GM18519 (cell line): ENCODE results near the gene HDHD2.
"Not testable (repeated sequence)": the region's sequence is repeated elsewhere in the genome, so short reads cannot be mapped to it uniquely, and the experiment has no call there.

Source experiments
- ATAC-seq: cut with Tn5 transposase; IDR thresholded peaks from one replicate; pipeline ENCODE4 v1.9.1; 2021; ENCODE audit warnings: mild to moderate bottlenecking, moderate library complexity; ENCODE audit not compliant: unreplicated experiment, low FRiP score

The HDHD2 gene, protein sequence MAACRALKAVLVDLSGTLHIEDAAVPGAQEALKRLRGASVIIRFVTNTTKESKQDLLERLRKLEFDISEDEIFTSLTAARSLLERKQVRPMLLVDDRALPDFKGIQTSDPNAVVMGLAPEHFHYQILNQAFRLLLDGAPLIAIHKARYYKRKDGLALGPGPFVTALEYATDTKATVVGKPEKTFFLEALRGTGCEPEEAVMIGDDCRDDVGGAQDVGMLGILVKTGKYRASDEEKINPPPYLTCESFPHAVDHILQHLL

DNA sequence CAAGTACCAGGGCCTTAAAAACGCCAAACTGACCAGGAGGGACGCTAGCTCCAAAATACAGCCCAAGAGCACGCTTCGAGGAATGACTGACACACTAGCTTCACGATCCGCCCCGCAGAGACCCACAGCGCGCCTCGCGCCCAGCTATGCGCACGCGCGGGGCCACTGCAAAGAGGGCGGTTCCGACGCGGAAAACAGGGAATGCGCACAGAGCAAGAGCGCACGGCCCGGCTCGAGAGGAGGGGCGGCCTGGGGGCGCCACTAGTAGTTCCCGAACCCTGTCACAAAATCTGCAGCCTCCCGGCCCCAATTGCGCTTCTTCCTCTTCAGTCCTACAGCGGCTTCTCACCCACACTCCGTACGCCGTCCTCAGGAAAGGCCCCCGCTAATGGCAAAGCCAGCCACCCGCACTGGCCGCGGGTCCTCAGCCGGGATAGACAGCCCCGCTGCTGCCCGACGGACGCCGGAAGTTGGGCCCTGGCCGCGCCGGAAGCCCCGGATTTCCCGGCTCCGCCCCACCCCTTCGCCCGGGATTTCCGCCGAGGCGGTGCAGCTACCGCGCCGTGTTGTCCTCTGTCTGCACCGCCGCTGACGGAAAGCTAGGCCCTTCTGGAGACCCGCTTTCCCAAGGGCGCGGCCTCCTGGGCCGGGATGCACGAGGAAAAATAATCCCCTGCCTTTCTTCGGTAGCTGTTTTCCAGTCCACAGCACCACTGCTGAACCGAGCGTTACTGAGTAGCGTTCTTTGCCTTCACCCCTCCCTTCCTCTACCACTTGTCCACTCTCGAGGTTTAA is at the start of gene HDHD2:
Gene HDHD2, minus strand, starts transcription at position 472 of the 795 bp plus-strand sequence. CDS start 14,061 bp downstream, outside the sequence.
- peak; percentile 74 for ATAC-seq

DNA sequence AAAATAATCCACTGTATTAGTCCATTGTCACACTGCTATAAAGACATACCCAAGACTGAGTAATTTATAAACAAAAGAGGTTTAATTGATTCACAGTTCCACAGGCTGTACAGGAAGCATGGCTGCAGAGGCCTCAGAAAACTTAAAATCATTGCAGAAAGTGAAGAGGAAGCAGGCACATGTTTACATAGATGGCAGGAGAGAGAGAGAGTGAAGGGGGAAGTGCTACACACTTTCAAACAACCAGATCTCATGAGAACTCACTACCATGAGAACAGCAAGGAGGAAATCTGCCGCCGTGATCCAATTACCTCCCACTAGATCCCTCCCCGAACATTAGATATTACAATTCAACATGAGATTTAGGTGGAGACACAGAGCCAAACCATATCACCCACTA is 45.7 kb upstream of the HDHD2 start:
- not testable (repeated sequence) for ATAC-seq

DNA sequence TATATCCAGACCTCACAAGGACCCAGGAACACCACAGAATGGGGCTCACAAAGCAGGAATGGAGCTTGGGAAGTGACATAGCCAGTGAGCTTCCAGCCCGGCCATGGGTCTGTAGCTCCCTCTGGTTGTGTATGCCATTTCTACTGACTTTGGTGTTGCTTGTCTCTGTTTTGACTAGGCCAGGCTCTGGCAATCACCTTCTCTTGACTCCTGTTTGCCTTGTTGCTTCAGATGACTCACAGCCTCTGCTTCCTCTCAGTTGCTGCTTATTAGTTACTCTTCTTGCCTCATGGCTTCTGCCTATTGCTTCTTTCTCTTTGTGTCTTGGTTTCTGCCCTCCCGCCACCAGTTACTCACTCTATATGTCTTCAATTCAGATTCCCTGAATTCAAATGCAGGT is 41.7 kb upstream of the HDHD2 start:
- no peak for ATAC-seq

DNA sequence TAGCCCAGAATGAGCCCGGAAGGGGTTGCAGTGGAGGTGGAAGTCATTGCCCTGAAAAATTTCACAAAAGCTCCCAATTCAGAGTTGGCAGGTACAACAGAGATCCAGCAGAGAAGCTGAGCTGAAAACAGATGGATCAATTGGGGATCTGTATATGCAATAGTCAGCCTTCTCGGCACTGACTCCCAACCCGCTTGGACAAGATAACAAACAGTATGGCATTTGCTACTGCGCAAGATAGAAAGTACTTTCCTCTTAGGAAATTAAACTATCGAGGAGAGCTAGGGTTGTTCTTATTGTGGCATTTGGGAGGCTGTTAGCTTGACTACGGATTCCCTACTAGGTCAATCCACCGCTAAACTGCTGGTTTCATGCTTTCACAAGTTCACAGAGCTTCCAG is 37.4 kb upstream of the HDHD2 start:
- ATAC-seq, result no peak

DNA sequence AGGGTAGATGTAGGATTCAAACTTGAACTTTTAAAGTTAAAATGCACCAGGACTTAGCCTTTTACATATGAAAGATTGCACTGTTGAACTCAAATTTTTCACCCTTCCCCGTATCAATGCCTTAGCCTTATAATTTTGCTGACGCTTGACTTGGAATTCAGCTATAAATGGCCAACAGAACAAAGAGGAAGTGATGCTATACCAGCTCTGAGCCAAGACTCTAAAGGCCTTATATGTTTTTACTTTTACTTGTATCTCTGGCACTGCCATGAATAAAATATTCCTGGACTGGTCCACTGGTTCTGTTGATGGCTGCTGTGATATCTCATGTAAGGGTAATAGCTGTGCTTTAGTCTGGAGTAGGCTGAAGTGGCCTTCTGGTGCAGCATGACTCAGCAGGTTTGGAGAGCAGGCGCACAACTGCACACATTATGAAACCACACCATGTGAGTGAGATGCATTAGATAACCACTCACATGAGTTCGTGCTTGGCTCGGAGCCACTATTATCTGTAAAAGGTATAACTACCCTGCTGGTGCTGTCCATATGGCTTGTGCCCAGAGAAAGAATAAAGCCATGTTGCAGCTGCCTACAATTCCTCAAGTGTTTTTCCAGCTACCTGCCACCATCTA is 34.2 kb upstream of the HDHD2 start:
- ATAC-seq, result no peak

DNA sequence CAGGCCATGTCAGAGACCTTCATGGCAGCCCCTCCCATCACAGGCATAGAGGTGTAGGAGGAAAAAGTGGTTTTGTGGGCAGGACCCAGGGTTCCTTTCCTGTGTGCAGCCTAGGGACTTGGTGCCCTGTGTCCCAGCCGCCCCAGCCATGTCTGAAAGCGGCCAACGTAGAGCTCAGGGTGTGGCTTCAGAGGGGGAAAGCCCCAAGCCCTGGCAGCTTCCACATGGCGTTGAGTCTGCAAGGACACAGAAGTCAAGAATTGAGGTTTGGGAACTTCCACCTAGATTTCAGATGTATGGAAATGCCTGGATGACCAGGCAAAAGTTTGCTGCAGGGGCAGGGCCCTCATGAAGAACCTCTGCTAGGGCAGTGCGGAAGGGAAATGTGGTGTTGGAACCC is 31.9 kb upstream of the HDHD2 start:
- ATAC-seq, result not testable (repeated sequence)

DNA sequence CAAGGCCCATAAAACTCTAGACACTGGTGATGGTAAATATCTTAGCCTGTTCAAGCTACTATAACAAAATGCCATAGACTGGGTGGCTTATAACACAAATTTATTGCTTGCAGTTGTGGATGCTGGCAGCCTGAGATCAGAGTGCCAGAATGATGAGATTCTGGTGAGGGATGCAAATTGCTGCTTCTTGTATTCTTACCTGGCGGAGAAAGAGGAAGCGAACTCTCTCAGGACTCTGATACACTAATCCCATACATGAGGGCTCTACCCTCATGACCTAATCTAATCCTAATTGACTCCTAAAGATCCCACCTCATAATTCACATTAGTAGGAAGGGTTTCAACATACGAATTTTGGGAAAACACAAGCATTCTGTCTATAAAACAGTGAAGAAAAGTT is 30.5 kb upstream of the HDHD2 start:
- ATAC-seq, result no peak

DNA sequence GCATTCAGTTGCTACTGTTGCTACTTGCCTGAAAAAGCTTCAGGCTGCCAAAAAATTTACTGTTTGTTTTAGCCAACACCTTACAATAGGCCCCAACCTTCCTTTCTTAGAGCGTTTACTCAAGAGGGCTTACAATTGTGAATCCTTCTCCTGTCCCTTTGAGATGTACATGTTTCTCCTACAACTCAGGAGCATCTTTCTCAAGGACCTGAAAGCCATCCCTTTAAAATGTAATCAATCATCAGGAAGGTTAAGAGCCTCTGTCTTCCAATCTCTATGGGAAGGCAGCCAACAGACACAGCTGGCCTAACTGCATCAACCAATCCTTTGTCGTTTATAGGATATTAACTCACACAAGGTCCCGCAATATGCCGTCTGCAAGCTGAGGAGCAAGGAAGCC is 29.2 kb upstream of the HDHD2 start:
- ATAC-seq, result no peak

DNA sequence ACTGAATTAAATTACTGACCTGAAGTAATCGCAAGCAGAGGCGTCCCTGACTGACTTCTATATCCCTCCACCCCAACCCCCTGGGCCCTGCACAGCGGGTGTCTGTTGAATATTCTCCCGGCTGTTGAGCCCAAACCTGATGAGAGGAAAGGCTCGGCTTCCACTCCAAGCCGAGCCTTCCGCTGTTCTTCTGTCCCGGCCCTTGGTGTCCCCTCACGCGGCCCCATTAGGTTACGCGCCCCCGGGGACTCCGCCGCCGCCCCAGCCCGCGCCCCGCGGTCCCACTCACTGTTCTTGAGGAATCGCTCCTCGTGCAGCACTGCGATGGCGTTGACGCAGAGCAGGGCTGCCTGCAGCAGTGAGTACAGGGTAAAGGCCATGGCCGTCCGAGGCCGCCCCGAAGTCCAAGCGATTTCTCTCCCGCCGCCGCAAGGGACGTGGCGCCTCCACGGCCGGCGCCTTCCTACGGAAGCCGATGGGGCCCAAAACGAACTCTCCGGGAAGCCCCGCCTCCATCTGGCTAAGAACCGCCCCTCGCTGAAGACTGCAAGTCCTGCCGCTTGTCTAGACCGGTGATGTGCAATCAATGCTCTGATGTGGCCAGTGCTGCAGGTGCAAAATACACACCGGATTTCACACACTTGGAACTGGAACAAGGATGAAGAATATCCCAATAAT is 25.7 kb upstream of the HDHD2 start, which contains the start of gene IER3IP1:
Gene IER3IP1, minus strand, starts transcription at position 467 of the 678 bp plus-strand sequence. Its CDS starts 87 bp downstream, at position 380.
- peak; percentile 55 for ATAC-seq

DNA sequence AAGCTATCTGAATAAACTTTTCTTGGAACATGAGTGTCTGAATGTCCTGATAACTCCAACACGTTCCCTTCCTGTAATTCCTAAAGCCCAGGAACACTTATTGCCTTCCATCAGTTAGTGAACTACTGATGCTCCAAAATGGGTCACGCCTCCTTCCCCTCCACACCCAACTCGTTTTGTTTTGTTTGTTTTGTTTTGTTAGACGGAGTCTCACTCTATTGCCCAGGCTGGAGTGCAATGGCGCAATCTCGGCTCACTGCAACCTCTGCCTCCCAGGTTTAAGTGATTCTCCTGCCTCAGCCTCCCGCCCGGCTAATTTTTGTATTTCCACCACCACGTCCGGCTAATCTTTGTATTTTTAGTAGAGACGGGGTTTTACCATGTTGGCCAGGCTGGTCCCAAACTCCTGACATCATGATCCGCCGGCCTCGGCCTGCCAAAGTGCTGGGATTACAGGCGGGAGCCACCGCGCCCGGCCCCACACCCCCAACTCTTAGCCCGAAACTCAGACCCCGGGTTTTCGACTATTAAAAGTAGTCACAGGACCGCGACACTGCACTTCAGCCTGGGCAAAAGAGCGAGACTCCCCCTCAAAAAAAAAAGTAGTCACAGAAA is 25.1 kb upstream of the HDHD2 start:
- no peak for ATAC-seq

DNA sequence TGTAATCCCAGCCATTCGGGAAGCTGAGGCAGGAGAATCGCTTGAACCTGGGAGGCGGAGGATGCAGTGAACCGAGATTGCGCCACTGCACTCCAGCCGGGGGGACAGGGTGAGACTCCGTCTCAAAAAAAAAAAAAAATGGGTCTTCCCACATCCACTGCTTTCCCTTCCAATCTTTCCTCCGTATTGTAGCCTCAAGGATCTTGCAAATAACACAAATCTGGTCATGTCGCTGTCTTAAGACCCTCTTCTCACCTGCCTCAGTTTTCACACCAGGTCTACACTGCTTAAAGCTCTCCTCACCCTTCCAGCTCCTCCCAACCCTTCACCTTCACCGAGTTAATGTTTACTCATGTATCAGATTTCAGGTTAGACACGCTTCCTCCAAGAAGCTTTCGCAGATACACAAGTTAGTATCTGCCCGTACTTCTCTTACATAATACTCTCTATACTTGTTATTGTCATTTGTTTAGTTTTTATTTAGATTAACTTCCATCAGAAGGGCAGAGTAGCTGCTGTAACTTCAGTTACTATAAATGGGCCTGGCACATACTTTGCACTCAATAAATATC is 24.3 kb upstream of the HDHD2 start:
- no peak for ATAC-seq

DNA sequence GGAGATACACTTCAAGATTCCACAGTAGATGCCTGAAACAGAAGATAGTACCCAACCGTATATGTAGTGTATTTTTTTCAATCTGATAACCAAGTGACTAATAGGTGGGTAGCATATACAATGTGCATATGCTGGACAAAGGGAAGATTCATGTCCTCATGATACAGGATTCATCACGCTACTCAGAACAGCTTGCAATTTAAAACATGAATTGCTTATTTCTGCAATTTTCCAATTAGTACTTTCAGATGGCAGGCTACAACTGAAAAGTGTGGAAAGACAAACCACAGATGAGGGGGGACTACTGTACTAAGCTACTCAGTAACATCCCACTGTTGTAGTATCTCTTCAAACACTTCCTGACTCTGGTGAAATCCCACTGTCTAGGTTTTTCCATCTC is 22.2 kb upstream of the HDHD2 start:
- no peak for ATAC-seq

DNA sequence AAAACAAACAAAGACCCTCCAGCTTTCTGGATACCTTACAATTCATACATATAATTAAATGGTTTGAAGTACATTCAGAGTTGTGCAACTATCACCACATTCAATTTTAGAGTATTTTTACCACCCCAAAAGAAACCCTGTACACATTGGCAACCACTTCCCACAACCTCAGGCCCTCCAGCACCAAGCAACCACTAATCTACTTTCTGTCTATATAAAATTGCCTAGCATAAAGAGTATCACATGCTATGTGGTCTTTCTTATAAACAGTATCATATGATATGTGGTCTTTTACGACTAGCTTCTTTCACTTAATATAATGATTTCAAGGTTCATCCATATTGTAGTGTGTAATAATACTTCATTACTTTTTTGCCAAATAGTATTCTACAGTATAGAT is 18.6 kb upstream of the HDHD2 start:
- no peak for ATAC-seq

DNA sequence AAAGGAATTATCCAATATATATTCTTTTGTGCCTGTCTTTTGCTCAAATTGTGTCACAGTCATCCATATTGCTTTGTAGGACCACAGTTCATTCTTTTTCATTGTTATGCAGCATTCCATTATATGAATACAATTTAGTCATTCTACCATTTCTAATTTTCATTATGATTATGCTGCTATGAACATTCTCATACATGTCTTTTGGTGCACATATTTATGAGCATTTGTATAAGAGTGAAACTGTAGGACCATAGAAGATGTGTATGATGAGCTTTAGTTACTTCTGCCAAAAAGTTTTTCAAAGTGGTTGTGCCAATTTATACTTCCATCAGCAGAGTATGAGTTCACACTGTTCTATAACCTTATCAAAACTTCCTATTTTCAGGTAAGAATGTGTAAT is 18.2 kb upstream of the HDHD2 start:
- ATAC-seq, result no peak

DNA sequence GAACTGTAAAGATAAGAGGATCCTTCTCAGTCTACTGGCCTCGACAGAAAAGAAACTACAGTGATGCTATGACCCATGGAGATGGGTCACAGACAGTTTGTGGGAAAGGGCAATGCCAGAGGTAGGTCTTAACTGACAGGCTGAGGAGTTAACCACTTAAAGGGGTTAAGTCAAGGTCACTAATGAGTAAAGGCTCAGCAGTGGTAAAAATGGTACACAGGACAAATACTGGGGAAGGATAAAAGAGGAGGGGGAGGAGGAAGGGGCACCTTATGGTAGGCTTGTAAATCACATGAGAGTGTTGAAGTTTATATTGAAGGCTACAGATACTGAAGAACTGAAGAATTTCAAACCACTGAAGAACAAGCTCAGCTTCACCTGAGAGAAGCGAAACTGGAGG is 16.0 kb upstream of the HDHD2 start:
- no peak for ATAC-seq

DNA sequence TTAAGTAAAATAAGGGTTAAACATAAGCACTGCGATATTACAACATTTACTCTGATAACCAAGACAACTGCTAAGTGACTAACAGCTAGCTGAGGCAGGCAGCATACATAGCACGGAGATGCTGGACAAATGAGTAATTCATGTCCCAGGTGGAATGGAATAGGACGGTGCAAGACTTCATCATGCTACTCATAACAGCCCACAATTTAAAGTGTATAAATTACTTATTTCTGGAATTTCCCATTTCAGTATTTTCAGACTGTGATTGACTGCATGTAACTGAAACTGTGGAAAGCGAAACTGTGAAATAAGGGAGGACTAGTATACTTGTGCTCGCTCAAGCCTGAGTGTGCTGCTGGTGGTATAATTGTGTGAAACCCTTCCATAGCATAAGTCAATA is 12.9 kb upstream of the HDHD2 start:
- ATAC-seq, result peak; percentile 71

DNA sequence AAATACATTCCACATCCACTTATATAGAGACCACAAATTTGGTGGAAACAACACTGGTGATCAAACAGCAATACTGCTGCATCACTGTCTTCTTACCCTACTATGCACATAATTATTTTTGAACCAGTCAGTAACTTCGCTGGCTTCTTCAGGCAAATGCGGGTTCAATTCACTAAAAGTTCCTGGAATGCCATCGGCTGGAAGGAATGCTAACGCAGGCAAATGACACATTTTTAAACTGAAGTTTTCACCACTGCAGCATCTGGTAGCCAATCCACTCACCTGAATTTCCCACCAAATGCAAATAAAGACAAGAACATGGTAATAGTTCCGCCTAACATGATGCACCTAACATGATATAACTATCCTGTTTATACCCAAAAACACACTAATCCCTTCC is 10.0 kb upstream of the HDHD2 start:
- no peak for ATAC-seq

DNA sequence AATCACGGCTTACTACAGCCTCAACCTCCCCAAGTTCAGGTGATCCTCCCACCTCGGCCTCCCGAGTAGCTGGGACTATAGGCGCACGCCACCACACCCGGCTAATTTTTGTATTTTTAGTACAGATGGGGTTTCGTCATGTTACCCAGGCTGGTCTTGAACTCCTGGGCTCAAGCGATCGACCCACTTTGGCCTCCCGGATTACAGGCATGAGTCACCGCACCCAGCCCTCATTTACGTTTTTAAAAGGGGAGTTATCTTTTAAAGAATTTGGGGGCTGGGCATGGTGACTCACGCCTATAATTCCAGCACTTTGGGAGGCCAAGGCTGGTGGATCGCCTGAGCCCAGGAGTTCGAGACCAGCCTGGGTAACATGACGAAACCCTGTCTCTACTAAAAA is 8.1 kb upstream of the HDHD2 start:
- not testable (repeated sequence) for ATAC-seq

DNA sequence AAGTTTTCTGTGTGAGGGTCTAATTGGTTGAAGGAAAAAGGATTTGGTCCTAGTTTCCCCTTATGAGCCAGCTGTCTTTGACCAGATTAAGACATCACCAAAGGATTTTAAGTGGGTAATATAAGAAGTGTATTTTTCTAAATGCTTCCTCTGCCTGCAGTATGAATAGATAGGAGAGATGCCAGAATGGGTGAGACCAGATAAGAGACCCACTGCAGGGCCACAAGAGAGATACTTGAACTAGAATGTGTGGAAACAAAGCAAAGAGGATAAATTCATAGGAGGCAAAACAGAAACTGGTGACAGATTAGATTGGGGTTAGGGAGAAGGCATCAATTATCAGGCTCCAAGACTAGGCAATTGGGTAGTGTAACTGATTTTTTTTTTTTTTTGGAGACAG is 1.1 kb upstream of the HDHD2 start:
- ATAC-seq, result no peak

DNA sequence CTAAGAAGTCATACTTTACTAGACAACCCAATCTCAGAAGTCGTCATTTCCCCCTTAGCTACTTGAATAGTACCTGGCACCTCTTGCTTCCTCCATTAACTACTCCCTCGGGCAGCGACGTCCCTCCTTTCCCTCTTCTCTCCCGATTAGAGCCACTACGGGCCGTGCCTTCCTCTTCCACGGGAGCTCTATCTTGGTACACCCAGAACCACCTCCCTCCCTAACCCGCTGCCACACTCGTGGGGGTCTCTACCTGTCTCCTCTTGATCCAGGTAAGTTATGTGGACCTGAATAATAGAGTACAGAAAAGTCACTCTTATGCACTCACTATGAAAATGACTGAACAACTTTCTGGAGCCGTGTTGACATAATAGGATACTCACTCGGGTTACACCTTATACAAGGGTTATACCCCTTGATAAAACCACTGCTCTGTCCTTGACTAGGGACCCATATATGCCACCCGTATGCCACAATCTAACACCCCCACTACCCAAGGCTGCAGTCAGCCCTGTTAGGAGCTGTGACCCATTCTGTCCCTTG is 595 bp upstream of the HDHD2 start:
- ATAC-seq, result peak; percentile 2
